NCI-H2227 treated with DMSO at 0.1 percent for 48 hours (cell line): ENCODE measurements around the gene TEX28.
"Not testable (repeated sequence)": the region's sequence is repeated elsewhere in the genome, so short reads cannot be mapped to it uniquely, and the experiment has no call there.

Experiments
- DNase-seq: peaks from one replicate; lab custom pipeline; 2025; lab: John Stamatoyannopoulos, UW

The TEX28 gene

DNA sequence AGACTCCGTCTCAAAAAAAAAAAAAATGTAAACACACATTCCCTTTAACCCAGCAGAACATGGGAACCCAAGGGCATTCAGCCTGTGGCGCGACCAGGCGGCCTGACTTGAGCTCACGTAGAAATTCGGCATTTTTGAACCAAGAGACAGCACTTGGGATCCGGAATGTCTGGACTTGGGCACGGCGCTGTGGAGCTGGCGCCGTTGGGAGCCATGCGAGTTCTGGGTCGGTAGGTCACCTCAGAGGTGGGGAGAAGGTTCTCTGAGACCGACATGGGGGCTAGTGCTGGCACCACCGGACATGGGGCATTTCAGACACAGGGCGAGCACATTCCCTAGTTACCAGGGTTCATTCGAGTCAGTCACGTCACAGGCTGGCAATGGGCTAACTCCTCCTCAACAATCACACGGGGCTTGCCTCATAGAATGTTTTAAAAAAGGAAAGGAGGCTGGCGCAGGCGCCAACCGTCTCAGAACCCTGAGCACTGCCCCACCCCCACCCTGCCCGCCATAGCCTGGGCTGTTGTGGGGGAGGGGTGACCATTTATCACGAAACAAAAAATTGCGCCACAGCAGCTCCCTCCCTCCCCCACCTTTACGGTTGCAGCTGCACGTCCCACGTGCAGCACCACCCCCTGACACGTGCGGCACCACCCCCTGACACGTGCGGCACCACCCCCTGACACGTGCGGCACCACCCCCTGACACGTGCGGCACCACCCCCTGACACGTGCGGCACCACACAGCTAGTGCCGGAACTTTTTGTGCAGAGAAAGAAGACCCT is at the start of gene TEX28:
TSS of gene TEX28 (minus strand) at position 334 of the 784 bp plus-strand sequence. CDS start 3,007 bp downstream, outside the sequence.
- DNase-seq = no peak

DNA sequence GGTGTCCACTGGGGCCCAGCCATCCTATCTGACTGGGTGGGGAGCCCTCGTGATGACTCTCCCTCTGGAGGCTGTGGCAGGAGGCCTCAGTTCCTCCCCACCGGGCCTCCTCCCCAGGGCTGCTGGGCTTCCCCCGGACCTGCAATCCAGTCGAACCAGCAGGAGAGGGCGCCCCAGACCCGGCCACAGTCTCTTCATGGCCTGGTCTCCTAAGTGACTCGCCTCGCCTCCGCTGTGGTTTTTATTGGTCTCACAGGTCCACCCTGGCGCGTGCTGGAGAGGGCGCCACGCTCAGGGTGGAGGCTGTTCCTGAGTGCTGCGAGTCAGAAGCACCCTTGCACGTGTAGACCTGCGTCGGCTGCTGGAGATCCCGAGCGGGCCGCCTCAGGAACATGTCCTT is 48.7 kb upstream of the TEX28 start:
- not testable (repeated sequence) for DNase-seq

- not testable (repeated sequence) for DNase-seq
Observed at GRCh38 chrX:154343063-154343462, 48.1 kb upstream of the TEX28 start.

- DNase-seq = not testable (repeated sequence)
Observed at GRCh38 chrX:154341399-154342298, 46.7 kb upstream of the TEX28 start.

- DNase-seq = no peak
Observed at GRCh38 chrX:154334496-154334895, 39.6 kb upstream of the TEX28 start.

GRCh38 chrX:154333837-154334271 is 38.9 kb upstream of the TEX28 start:
- DNase-seq = no peak

DNA sequence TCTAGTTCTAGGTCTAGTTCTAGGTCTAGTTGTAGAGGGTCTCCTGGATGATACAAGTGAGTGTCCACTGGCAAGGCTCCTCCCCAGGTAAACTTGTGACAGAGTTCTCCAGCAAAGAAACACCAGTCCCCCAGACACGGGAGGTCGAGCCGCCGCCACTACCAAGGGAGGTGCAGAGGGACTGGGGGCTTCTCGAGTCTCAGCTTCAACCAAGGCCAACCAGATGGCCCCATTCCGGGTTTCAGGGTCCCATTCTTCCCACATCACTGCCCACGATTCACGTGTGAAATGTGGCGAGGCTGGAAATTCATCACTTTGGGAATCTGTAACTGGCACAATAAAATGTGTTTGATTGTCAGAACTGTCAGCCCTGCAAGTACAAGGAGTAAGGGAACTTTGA is 38.2 kb upstream of the TEX28 start:
- DNase-seq = no peak

- no peak for DNase-seq
Observed at GRCh38 chrX:154332561-154332960, 37.6 kb upstream of the TEX28 start.

GRCh38 chrX:154329294-154329693 is 34.4 kb upstream of the TEX28 start:
- DNase-seq = no peak

GRCh38 chrX:154328646-154329045 is 33.7 kb upstream of the TEX28 start:
- DNase-seq = no peak

DNA sequence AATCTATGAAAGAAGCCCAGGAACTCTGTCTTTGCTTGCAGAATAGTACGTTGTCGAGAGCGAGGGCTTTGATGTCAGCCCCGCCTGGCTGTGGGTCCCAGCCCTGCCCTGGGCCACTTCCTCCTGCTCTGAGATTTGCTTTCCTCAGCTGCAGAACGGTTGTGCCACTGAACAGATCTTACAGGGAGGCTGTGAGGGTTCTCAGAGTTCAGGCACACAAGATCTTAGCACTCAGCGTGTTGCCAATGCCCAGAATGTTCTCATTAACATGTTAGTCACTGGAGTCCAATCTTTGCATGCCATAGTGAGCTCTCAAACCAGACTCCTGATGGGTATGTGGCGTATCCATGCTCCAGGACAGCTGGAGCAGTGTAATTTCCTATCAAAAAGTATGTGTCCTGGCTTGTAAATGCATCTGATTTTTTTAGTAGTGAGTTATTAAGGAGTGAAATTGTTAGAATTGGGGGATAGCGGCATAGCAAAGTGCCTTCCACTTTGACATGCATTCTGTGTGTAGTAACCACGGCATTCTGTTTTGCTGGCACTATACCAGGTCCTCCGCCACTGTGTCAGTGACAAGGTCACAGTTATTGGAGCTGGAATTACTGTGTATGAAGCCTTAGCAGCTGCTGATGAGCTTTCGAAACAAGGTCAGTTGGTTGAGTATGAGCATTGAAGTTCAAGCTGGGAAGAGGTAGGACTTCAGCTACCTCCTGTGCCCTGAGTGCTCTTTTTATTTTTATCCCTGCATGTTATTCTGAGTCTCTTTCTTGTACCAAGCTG is 32.3 kb upstream of the TEX28 start:
- no peak for DNase-seq

DNA sequence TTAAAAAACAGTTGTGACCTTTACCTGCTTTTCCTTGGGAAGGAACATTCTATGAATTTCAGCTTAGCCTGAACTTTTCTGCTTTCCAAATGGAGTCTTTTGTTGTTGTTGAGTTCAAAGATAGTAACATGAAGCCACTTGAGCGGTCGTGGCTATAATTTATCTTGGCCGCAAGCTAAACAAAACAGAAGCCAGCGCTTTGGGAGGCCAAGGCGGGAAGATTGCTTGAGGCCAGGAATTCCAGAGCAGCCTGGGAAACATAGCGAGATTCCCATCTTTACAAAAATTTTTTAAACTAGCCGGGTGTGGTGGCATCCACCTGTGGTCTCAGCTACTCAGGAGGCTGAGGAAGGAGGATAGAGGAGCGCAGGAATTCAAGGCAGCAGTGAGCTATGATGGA is 30.6 kb upstream of the TEX28 start:
- no peak for DNase-seq

DNA sequence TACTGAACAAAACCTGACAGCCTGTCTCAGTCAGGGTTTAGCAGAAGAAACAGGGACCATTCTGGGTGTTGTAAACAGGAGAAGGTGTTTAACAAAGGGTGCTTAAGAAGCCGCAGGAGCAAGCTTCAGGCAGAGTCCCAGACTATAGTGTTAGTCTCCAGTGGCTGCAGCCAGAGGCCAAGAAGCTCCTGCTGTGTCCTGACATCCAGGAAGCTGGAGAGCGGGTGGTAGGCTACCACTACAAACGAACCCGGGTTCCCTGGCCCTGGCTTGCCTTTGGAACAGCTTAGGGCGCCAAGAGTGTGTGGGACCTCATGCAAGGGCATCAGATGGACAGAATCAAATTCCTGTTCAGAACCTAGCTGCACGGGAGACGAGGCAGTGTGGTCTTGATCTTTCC is 28.6 kb upstream of the TEX28 start:
- DNase-seq = no peak

- DNase-seq = no peak
Observed at GRCh38 chrX:154322890-154323289, 28.0 kb upstream of the TEX28 start.

- DNase-seq = no peak
Observed at GRCh38 chrX:154321594-154321993, 26.7 kb upstream of the TEX28 start.

DNA sequence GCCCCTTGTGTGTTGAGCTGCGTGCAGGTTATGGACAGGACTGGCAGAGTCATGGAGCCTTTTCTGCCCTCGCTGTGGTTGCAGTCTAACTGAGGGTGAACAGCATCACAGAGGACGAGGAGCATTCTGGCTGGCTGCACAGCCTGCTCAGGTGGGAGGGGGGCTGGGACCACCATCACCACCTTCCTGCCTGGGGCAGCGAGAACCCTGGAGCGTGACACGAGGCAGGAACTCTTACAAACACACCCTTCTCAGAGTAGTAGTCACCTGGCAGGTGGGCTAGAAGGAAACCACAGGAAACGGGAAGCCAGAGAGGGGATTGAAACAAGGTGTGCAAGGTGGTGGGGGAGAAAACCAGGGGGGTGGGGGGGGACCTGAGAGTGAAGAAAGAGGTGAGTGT is 26.2 kb upstream of the TEX28 start:
- no peak for DNase-seq

- no peak for DNase-seq
Observed at GRCh38 chrX:154320406-154320805, 25.5 kb upstream of the TEX28 start.

DNA sequence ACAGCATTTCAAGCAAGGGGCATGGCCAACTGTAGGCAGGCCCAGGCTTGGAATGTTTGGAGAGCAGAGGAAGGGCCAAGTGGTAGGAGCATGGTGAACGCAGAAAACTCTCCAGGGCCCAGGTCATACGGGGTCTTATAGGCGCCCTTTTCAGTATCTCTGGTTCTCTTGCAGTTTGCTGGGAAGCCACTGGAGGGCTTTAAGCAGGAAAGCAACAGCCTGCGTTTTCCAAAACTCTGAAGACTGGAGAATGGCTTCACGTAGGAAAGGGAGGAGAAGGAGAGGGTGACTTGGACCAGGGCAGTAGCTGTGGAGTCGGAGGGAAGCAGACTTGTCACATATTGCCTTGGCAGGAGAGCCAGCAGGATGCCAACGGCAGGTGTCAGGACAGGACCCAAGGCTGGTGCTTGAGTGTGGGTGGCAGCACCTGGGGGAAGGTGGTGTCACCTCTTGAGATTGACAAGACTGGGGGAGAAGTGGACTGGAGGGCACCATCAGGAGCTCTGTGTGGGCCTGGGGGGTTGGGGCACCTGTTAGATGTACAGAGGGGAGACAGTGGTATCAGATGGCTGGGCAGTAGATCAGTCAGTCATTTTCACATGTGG is 22.6 kb upstream of the TEX28 start:
- DNase-seq = no peak

GRCh38 chrX:154315416-154315815 is 20.5 kb upstream of the TEX28 start:
- no peak for DNase-seq

- no peak for DNase-seq
Observed at GRCh38 chrX:154313147-154313546, 18.2 kb upstream of the TEX28 start.

- DNase-seq = no peak
Observed at GRCh38 chrX:154312116-154312515, 17.2 kb upstream of the TEX28 start.
